ENCODE results near the gene GMDS. TPM values are rescaled to one million over a fixed set of nuclear protein-coding genes. Genes with fewer than 3 reads are reported as not detected.
"Not testable (repeated sequence)": the region's sequence is repeated elsewhere in the genome, so short reads cannot be mapped to it uniquely, and the experiment has no call there.

GMDS gene
- total RNA-seq, 8 experiments from 2014 or later = 4.5 to 61.7 (median 6.9) TPM

DNA sequence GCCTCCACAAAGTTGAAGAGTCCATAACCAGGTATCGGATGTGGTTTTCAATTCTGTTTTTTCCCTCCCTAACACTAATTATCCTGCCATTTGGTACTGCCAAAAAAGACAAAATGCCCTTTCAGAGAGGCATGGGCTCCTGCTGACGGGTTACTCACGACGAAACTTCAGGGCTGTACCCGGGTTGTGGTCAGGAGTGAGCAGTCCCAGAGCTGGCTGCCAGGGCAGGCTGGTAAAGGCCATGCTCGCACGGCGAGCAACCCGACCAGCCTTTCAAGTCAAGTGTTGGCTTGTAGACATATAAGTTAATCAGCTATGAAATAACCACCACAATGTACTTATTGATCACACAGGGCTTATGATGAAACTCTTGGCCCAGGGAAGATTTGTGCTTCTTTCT is 483.2 kb downstream of the GMDS start:
- 73 to 100% (median 89%) methylated on average over 1 to 5 of the region's 9 CpGs; no CpG with 5 or more reads in 4 of the 10 experiments for WGBS, 10 experiments
- Histone ChIP-seq H3K4me3 (no peak overlapping the region), H3K27ac (no peak overlapping the region), H3K4me1 (replicated peaks in 1 of 2) (peaks cover 11 to 25% of the 10 kb centered on the region in 2 donors)
- no peak for ATAC-seq (replicated peaks in 6 of 8)
- in situ Hi-C loops (cut with MboI; ENCODE audit: low pct_unique_long_range_greater_than_20kb in 2 of 9, low sequenced_read_pairs in 9 of 9, unreplicated experiment in 9 of 9) = no loop called here

DNA sequence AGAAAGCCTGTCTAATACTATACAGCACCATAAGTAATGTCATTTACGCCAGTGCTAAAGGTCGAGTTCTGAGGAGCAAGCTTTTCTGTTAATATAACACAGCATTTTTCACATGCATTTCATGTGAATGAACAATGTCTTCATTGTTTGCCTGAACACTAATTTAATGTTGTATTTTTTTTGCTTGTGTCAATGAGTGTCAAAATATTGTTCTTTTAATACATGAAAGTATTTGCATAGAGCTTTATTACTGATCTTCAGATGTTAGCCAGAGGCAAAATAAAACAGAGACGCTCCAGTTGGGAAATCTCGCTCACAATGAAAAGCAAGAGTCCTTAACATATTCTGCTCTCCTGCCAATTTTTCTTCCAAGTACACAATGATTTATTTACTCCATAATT is 483.9 kb downstream of the GMDS start:
- ATAC-seq (replicated peaks in 6 of 8) = peak in 2 of 8 experiments; percentile 22 to 85
- H3K4me1 ChIP-seq (replicated peaks in 1 of 2) = peaks cover 11 to 25% of the 10 kb centered on the region in 2 donors
- 14 to 100% (median 84%) methylated on average over 2 to 4 of the region's 4 CpGs for WGBS, 10 experiments
- H3K4me3 ChIP-seq = no peak overlapping the region
- H3K27ac ChIP-seq = no peak overlapping the region
- in situ Hi-C loops (cut with MboI; ENCODE audit: low pct_unique_long_range_greater_than_20kb in 2 of 9, low sequenced_read_pairs in 9 of 9, unreplicated experiment in 9 of 9) = no loop called here

DNA sequence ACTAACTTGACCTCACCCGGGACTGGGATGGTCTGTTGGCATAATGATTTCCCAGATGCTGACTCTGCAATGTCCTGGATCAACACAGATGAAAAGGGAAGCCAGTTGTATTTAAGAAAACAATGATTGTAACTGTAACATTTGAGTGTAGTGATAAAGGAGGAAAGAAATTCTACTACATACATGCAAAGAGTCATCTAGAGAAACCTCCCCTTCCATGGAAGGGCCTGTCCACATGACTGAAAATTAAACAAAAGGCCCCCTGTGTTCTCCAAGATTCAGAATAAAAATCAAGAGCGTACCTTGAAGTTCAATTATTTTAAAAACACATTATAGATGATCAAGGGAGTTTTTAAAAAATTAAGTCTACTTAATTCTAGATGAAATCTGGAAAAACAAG is 484.5 kb downstream of the GMDS start:
- Histone ChIP-seq H3K4me3 (no peak overlapping the region), H3K4me1 (replicated peaks in 1 of 2) (peaks cover 11 to 25% of the 10 kb centered on the region in 2 donors), H3K27ac (no peak overlapping the region)
- ATAC-seq (replicated peaks in 6 of 8) = no peak
- in situ Hi-C loops (cut with MboI; ENCODE audit: low pct_unique_long_range_greater_than_20kb in 2 of 9, low sequenced_read_pairs in 9 of 9, unreplicated experiment in 9 of 9) = no loop called here
- 50 to 100% (median 100%) methylated on average over 1 to 2 of the region's 2 CpGs; no CpG with 5 or more reads in 1 of the 10 experiments for whole genome bisulfite sequencing, 10 experiments

DNA sequence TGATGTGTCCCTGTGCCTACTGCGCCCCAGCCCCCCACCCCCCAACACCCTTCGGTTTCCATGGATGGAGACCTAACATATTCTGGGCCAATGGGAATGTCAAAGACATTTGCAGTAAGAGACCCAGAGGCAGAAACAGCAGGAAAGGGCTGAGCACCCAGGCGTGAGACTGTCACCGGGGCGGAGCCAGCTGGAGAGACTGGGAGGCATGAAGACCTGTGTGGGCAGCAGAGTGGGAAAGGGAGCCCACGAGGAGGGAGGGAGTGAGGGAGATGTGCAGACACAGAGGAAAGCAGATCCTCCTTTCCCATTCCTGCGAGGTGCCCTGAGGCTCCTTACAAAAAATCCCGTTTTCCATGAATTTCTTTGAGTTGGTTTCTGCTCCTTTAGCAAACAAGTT is 485.5 kb downstream of the GMDS start:
- in situ Hi-C loops (cut with MboI; ENCODE audit: low pct_unique_long_range_greater_than_20kb in 2 of 9, low sequenced_read_pairs in 9 of 9, unreplicated experiment in 9 of 9) = no loop called here
- 60 to 100% (median 94%) methylated on average over 1 to 6 of the region's 8 CpGs; no CpG with 5 or more reads in 4 of the 10 experiments for WGBS, 10 experiments
- no peak for ATAC-seq (replicated peaks in 6 of 8)

DNA sequence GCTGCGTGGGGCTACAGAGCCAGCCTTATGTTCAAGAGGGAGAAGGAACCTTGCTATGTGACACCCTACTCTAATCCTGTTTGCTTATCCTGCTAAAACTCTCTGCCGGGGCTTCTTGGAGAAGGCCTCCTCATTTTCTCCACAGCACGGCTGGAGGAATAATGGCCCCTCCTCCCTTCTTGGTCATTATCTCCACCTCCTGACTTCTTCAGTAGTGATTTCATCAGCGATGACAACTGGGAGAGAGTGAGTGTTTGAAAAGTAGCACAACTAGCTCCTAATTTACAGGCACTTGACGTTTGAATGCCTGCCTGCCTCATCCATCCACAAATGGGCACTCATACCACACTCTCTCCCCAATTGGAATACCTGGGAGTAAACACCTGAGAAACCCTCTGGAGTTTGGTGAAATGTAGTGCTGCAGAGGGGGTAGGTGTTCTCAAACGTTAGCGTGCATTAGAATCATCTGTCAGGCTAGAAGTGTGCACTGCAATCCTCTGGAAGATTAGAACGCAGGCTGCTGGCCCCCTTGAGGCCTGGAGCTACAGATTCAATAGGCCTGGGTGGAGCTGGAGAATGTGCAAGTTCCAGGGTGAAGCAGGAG is 487.2 kb downstream of the GMDS start:
- WGBS, 10 experiments = 0 to 100% (median 62%) methylated on average over 1 to 6 of the region's 8 CpGs; no CpG with 5 or more reads in 3 of the 10 experiments
- no peak overlapping the region for H3K4me3 ChIP-seq
- in situ Hi-C loops (cut with MboI; ENCODE audit: low pct_unique_long_range_greater_than_20kb in 2 of 9, low sequenced_read_pairs in 9 of 9, unreplicated experiment in 9 of 9) = no loop called here
- ATAC-seq (replicated peaks in 6 of 8) = peak in 2 of 8 experiments; percentile 22 to 40
- peaks cover 7 to 15% of the 10 kb centered on the region in 2 donors for H3K4me1 ChIP-seq (replicated peaks in 1 of 2)
- no peak overlapping the region for H3K27ac ChIP-seq

More for the DNA sequence above, 485.5 kb downstream of the GMDS start:
- no peak overlapping the region for H3K4me3 ChIP-seq
- H3K27ac ChIP-seq = no peak overlapping the region
- peaks cover 11 to 25% of the 10 kb centered on the region in 2 donors for H3K4me1 ChIP-seq (replicated peaks in 1 of 2)

DNA sequence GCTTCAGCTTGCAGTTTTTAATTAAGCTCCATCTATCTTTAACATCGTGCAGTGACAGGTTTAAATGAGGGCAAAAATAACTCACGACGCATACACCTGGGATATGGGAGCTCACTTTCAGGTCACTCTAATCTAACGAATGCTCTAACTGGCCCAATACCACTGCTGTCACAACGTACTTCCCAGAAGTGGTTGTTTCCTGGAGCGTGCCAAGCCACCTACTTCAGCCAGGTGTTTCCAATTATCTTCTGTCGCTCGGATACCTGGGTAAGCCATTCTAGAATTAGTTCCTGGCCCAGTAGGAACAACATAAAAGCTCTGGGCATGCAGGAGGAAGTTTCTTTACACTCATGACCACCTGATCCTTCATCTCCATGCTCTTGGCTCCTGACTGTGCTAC is 488.3 kb downstream of the GMDS start:
- in situ Hi-C loops (cut with MboI; ENCODE audit: low pct_unique_long_range_greater_than_20kb in 2 of 9, low sequenced_read_pairs in 9 of 9, unreplicated experiment in 9 of 9) = no loop called here
- Histone ChIP-seq H3K4me3 (no peak overlapping the region), H3K4me1 (replicated peaks in 1 of 2) (peaks cover 5 to 12% of the 10 kb centered on the region in 2 donors), H3K27ac (no peak overlapping the region)
- WGBS, 10 experiments = 43 to 100% (median 89%) methylated on average over 1 to 8 of the region's 8 CpGs; no CpG with 5 or more reads in 3 of the 10 experiments
- no peak for ATAC-seq (replicated peaks in 6 of 8)

DNA sequence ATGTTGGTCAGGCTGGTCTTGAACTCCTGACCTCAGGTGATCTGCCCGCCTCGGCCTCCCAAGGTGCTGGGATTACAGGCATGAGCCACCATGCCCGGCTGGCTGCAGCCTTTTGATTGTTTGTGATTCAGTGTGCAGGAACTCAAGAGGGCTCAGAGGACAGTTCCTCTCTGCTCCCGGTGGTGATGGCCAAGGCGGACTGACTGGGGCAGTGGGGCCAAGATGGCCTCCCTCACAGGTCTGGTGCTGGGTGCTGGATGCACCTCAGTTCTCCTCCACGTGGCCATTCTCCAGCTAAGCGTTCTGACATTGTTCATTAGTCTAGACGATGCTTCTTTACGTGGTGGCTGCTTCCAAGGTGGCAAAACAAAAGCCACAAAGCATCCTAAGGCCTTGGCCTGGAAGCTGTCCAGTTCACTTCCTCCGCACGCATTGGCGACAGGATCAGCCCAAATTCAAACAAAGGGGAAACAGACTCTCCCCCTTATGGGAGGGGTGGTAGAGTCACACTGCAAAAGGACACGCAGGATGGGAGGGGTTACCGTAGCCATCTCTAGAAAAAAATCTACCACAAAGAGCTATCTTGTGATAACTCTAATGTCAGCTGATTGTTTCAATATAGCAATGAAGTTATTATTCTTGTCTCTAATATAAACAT is 488.8 kb downstream of the GMDS start:
- in situ Hi-C loops (cut with MboI; ENCODE audit: low pct_unique_long_range_greater_than_20kb in 2 of 9, low sequenced_read_pairs in 9 of 9, unreplicated experiment in 9 of 9) = no loop called here

DNA sequence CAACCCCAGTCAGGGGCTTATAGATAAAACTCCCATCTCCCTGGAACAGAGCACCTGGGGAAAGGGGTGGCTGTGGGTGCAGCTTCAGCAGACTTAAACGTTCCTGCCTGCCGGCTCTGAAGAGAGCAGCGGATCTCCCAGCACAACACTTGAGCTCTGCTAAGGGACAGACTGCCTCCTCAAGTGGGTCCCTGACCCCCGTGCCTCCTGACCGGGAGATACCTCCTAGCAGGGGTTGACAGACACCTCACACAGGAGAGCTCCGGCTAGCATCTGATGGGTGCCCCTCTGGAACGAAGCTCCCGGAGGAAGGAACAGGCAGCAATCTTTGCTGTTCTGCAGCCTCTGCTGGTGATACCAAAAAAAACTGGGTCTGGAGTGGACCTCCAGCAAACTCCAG is 494.3 kb downstream of the GMDS start:
- WGBS, 10 experiments = 70 to 100% (median 94%) methylated on average over 1 to 3 of the region's 8 CpGs; no CpG with 5 or more reads in 7 of the 10 experiments
- in situ Hi-C loops (cut with MboI; ENCODE audit: low pct_unique_long_range_greater_than_20kb in 2 of 9, low sequenced_read_pairs in 9 of 9, unreplicated experiment in 9 of 9); H3K4me1 ChIP-seq (replicated peaks in 1 of 2); ATAC-seq (replicated peaks in 6 of 8); H3K27ac ChIP-seq; H3K4me3 ChIP-seq: not testable (repeated sequence)

More for the DNA sequence above, 488.8 kb downstream of the GMDS start:
- no peak overlapping the region for H3K27ac ChIP-seq
- ATAC-seq (replicated peaks in 6 of 8) = no peak
- 75 to 100% (median 95%) methylated on average over 1 to 12 of the region's 14 CpGs for WGBS, 10 experiments
- peaks cover 3 to 12% of the 10 kb centered on the region in 2 donors for H3K4me1 ChIP-seq (replicated peaks in 1 of 2)
- H3K4me3 ChIP-seq = no peak overlapping the region

DNA sequence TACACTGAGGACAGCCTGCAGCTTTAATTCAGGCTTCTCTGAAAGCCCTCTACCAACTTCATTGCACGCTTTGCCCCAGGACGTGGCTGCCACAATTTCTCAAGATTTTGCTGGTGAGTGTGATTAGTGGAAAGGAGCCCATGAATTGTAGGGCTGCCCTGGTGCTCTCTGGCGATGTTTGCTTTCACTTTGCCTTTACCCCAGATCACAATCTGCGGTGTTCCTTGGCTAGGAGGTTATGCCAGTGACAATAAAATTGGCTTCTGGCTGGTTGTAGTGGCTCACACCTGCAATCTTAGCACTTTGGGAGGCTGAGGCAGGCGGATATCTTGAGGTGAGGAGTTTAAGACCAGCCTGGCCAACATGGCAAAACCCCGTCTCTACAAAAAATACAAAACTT is 496.4 kb downstream of the GMDS start:
- Histone ChIP-seq H3K4me3 (no peak overlapping the region), H3K4me1 (replicated peaks in 1 of 2) (peaks cover 6 to 7% of the 10 kb centered on the region in 2 donors), H3K27ac (no peak overlapping the region)
- WGBS, 10 experiments = 94 to 100% (median 98%) methylated on average over 2 to 3 of the region's 6 CpGs; no CpG with 5 or more reads in 6 of the 10 experiments
- in situ Hi-C loops (cut with MboI; ENCODE audit: low pct_unique_long_range_greater_than_20kb in 2 of 9, low sequenced_read_pairs in 9 of 9, unreplicated experiment in 9 of 9) = no loop called here
- no peak for ATAC-seq (replicated peaks in 6 of 8)

DNA sequence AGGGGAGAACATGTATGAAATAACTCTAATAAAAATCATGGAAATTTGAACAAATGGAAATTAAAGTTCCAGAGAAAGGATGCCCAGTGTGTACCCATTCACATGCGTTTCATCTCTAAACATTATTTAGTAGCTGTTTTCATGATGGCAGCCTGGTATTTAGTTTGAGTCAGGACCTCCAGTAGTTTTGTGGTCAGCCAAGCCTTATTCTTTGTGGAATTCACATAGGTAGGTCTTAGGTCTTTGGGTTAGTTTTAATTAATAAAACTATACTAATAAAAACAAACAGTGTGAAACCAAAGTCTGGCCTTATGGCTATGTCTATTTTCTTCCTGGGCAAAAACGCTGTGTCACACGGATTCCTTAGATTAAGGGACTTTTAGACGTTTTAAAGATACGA is 497.9 kb downstream of the GMDS start:
- WGBS, 10 experiments = 60 to 100% (median 86%) methylated on average over 1 to 5 of the region's 5 CpGs
- Histone ChIP-seq H3K27ac (no peak overlapping the region), H3K4me1 (replicated peaks in 1 of 2) (peaks cover 6 to 7% of the 10 kb centered on the region in 2 donors), H3K4me3 (no peak overlapping the region)
- no peak for ATAC-seq (replicated peaks in 6 of 8)
- in situ Hi-C loops (cut with MboI; ENCODE audit: low pct_unique_long_range_greater_than_20kb in 2 of 9, low sequenced_read_pairs in 9 of 9, unreplicated experiment in 9 of 9) = no loop called here

DNA sequence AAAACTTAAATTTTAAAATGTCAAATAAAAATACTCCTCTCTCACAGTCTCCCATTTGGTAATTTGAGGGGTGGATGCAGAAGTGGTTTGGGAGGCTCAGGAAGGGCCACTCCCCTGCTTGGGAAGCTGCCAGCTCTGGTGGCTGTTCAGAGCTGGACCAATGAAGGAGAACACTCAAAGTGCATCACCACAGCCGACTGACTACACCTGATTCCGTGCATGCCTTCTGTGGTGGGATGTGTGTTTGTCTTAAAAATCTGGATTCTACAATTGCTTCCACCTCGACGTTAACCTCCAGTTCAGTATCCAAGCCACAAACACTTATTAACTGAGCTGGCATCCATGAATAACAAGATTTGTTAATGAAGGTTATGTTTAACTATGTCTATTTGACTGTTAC is 498.4 kb downstream of the GMDS start:
- Histone ChIP-seq H3K4me1 (replicated peaks in 1 of 2) (peaks cover 6 to 7% of the 10 kb centered on the region in 2 donors), H3K4me3 (no peak overlapping the region), H3K27ac (no peak overlapping the region)
- ATAC-seq (replicated peaks in 6 of 8) = peak in 1 of 8 experiments; percentile 36
- in situ Hi-C loops (cut with MboI; ENCODE audit: low pct_unique_long_range_greater_than_20kb in 2 of 9, low sequenced_read_pairs in 9 of 9, unreplicated experiment in 9 of 9) = no loop called here
- WGBS, 10 experiments = 0 to 100% (median 82%) methylated on average over 1 to 4 of the region's 4 CpGs; no CpG with 5 or more reads in 4 of the 10 experiments

DNA sequence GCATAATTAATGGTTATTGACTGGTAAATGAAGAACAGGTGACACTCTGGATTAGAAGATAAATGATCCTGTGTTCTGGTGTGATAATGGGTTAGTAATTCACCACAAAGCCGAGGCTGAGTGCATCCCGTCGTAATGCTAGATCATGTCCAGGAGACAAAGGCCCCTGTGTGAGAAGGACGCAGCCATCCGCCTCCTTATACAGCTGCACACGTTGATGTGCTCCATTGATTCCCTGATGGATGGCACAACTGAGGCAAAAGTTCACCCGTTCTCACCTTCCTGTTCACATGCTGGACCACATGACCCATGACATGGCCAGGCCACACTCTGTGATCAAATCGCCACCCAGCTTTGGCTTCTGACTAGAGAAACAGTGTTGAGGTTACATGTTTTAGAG is 499.6 kb downstream of the GMDS start:
- 13 to 100% (median 28%) methylated on average over 1 to 8 of the region's 8 CpGs; no CpG with 5 or more reads in 1 of the 10 experiments for WGBS, 10 experiments
- H3K4me3 ChIP-seq = no peak overlapping the region
- H3K27ac ChIP-seq = no peak overlapping the region
- peak in 4 of 8 experiments; percentile 21 to 63 (median 50) for ATAC-seq (replicated peaks in 6 of 8)
- H3K4me1 ChIP-seq (replicated peaks in 1 of 2) = peaks cover 6 to 7% of the 10 kb centered on the region in 2 donors
- in situ Hi-C loops (cut with MboI; ENCODE audit: low pct_unique_long_range_greater_than_20kb in 2 of 9, low sequenced_read_pairs in 9 of 9, unreplicated experiment in 9 of 9) = no loop called here

DNA sequence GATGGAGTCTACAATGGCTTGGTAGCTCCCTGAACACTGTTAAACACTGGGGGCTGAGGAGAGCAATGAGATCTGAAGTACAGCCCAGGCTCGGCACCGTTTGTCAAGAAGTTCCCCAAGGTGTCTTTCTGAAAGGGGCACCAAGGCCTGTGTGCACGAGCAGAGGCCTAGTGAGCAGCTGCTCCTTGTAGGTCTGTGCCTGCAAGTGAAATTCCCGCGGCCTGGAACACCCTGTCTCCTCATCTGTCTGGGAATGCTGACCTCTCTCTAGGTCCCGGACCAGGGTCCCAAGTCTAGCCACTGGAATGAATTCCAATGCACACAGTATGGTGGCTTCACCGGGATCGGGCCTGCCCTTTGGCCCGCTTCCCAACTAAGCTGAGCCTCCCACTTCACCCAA is 500.9 kb downstream of the GMDS start:
- in situ Hi-C loops (cut with MboI; ENCODE audit: low pct_unique_long_range_greater_than_20kb in 2 of 9, low sequenced_read_pairs in 9 of 9, unreplicated experiment in 9 of 9) = no loop called here
- 89 to 95% (median 91%) methylated on average over 2 to 6 of the region's 9 CpGs; no CpG with 5 or more reads in 6 of the 10 experiments for WGBS, 10 experiments

More for the DNA sequence above, 500.9 kb downstream of the GMDS start:
- Histone ChIP-seq H3K4me1 (replicated peaks in 1 of 2) (peaks cover 6 to 7% of the 10 kb centered on the region in 2 donors), H3K4me3 (no peak overlapping the region), H3K27ac (no peak overlapping the region)
- ATAC-seq (replicated peaks in 6 of 8) = no peak

All from motor neuron (in vitro differentiated cells).